Activated T-cell treated with anti-CD3 and anti-CD28 coated beads, Interleukin-2, amount 50 U/mL, for 48 hours (primary cell): ENCODE measurements around the gene MKKS.

Experiments used
- DNase-seq, 2 experiments: peaks; one replicate each; pipeline ENCODE4 v3.0.0-alpha.2; 2020

Gene MKKS

GRCh38 chr20:10433623-10434466 lies at the start of gene MKKS:
Gene MKKS, minus strand, starts transcription at chr20:10434222. Its CDS starts 20,708 bp downstream, at chr20:10413514.
- peak; percentile 88 to 89 for DNase-seq

GRCh38 chr20:10483691-10484090 lies 49.7 kb upstream of the MKKS start:
- no peak for DNase-seq

- DNase-seq: no peak
These were observed 47.7 kb upstream of the MKKS start for GRCh38 chr20:10481676-10482075.

- no peak for DNase-seq
These were observed 44.9 kb upstream of the MKKS start for GRCh38 chr20:10478930-10479329.

GRCh38 chr20:10478205-10478604 lies 44.2 kb upstream of the MKKS start:
- DNase-seq: no peak

GRCh38 chr20:10476319-10476724 lies 42.3 kb upstream of the MKKS start:
- no peak for DNase-seq

GRCh38 chr20:10475225-10475624 lies 41.2 kb upstream of the MKKS start:
- no peak for DNase-seq

GRCh38 chr20:10474606-10475184 lies 40.7 kb upstream of the MKKS start:
- no peak for DNase-seq

- DNase-seq: no peak
These were observed 38.8 kb upstream of the MKKS start for GRCh38 chr20:10472871-10473270.

- DNase-seq: no peak
These were observed 36.3 kb upstream of the MKKS start for GRCh38 chr20:10470276-10470675.

- DNase-seq: no peak
These were observed 35.6 kb upstream of the MKKS start for GRCh38 chr20:10469599-10469998.

GRCh38 chr20:10469056-10469455 lies 35.0 kb upstream of the MKKS start:
- no peak for DNase-seq

GRCh38 chr20:10468340-10468845 lies 34.4 kb upstream of the MKKS start:
- DNase-seq: no peak

- DNase-seq: no peak
These were observed 33.8 kb upstream of the MKKS start for GRCh38 chr20:10467681-10468339.

- DNase-seq: no peak
These were observed 32.8 kb upstream of the MKKS start for GRCh38 chr20:10466855-10467254.

GRCh38 chr20:10466325-10466724 lies 32.3 kb upstream of the MKKS start:
- no peak for DNase-seq

- DNase-seq: no peak
These were observed 31.1 kb upstream of the MKKS start for GRCh38 chr20:10465135-10465534.

GRCh38 chr20:10463622-10464021 lies 29.6 kb upstream of the MKKS start:
- no peak for DNase-seq

- no peak for DNase-seq
These were observed 28.5 kb upstream of the MKKS start for GRCh38 chr20:10462516-10462915.

GRCh38 chr20:10461495-10461894 lies 27.5 kb upstream of the MKKS start:
- no peak for DNase-seq

- DNase-seq: no peak
These were observed 20.2 kb upstream of the MKKS start for GRCh38 chr20:10454151-10454750.

- DNase-seq: peak in 1 of 2 experiments; percentile 40
These were observed 19.2 kb upstream of the MKKS start for GRCh38 chr20:10453241-10453640.

GRCh38 chr20:10449270-10449669 lies 15.2 kb upstream of the MKKS start:
- no peak for DNase-seq
